Brain microvascular endothelial cell (primary cell): ENCODE results near the gene CSF1.
A peak's percentile ranks its signal among the peaks of the same experiment; 100 is the strongest.

Source experiments
- DNase-seq: peaks from one replicate; pipeline ENCODE4 v3.0.0-alpha.2; 2020
- H3K27ac ChIP-seq: fragments of 250-450 bp; sonication (Bioruptor Pico); 2 replicates; pipeline ENCODE4 v1.5.1; 2020; ENCODE audit warnings: mild to moderate bottlenecking, moderate library complexity
- H3K27me3 ChIP-seq: fragments of 250-450 bp; sonication (Bioruptor Pico); replicated peaks from 2 replicates; pipeline ENCODE4 v1.5.1; 2020; ENCODE audit warnings: mild to moderate bottlenecking
- H3K36me3 ChIP-seq: fragments of 250-450 bp; sonication (Bioruptor Pico); replicated peaks from 2 replicates; pipeline ENCODE4 v1.5.1; 2020; ENCODE audit warnings: mild to moderate bottlenecking
- H3K4me3 ChIP-seq: 2 replicates; pipeline ENCODE4 v1.5.1; 2011; ENCODE audit warnings: low read depth, mild to moderate bottlenecking, control low read depth, low read length, moderate library complexity
- in situ Hi-C: cut with HindIII; loops from 2 replicates; pipeline ENCODE4 v1.10.0; 2017; ENCODE audit warnings: low sequenced_read_pairs, low pct_ligation_motif_present
- TF ChIP-seq, protein P1 (sequence below): IDR thresholded peaks from 2 replicates; pipeline ENCODE4 v1.5.1; 2011; ENCODE audit warnings: low read depth, mild to moderate bottlenecking, moderate library complexity, low read length, control low read depth, inconsistent platforms; ENCODE audit errors: missing control alignments

Gene CSF1

DNA sequence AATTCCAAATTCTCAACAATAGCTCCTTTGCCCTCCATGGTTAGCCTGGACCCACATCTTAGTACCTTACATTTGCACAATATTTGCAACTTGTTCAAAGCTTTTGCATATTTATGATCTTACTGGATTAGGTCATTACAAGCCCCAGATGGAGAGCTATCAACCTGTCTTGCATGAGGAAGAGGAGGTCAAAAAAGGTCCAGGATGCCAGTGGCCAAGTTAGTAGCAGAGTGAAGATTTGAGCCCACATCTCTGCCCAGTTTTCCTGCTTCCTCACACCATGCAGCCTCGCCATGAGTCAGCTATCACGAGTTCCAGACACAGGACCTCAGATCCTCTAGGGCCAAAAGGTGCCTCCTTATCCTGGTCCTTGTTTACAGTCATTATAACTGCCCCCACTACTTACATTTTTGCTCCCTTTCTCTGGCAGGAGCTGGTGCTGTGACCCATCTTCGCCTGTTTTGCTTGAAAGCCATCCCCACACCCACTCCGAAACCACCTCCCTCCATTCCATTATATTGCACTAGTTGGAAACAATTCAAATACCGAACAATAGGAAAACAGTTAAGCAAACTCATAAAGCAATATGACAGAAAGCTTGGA is 68.9 kb downstream of the CSF1 start:
- Histone ChIP-seq H3K4me3 (no peak overlapping the region), H3K36me3 (no peaks in the 10 kb centered on the region), H3K27ac (no peak overlapping the region), H3K27me3 (no peaks in the 10 kb centered on the region)
- in situ Hi-C loops: no loop called here
- DNase-seq: peak; percentile 40
- TF ChIP-seq, protein P1, sequence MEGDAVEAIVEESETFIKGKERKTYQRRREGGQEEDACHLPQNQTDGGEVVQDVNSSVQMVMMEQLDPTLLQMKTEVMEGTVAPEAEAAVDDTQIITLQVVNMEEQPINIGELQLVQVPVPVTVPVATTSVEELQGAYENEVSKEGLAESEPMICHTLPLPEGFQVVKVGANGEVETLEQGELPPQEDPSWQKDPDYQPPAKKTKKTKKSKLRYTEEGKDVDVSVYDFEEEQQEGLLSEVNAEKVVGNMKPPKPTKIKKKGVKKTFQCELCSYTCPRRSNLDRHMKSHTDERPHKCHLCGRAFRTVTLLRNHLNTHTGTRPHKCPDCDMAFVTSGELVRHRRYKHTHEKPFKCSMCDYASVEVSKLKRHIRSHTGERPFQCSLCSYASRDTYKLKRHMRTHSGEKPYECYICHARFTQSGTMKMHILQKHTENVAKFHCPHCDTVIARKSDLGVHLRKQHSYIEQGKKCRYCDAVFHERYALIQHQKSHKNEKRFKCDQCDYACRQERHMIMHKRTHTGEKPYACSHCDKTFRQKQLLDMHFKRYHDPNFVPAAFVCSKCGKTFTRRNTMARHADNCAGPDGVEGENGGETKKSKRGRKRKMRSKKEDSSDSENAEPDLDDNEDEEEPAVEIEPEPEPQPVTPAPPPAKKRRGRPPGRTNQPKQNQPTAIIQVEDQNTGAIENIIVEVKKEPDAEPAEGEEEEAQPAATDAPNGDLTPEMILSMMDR: no peak
